SJSA1 (cell line): ENCODE results near the gene ZNF593OS. TPM values are rescaled to one million over a fixed set of nuclear protein-coding genes. Genes with fewer than 3 reads are reported as not detected.

ENCODE experiments used
- DNase-seq, 2 experiments: peaks; one replicate each; pipeline ENCODE4 v3.0.0-alpha.2; 2015 to 2020; ENCODE audit warnings: low spot score in 2 of 2, low read depth in 1 of 2
- H3K27ac ChIP-seq: fragments of 250-450 bp; sonication (Bioruptor Pico); 2 replicates; pipeline ENCODE4 v1.5.1; 2020; ENCODE audit warnings: mild to moderate bottlenecking, moderate library complexity
- H3K27me3 ChIP-seq: fragments of 250-450 bp; sonication (Bioruptor Pico); replicated peaks from 2 replicates; pipeline ENCODE4 v1.5.1; 2020; ENCODE audit warnings: mild to moderate bottlenecking, moderate library complexity
- H3K36me3 ChIP-seq: fragments of 250-450 bp; sonication (Bioruptor Pico); 2 replicates; pipeline ENCODE4 v1.5.1; 2020; ENCODE audit warnings: mild to moderate bottlenecking
- H3K4me1 ChIP-seq: fragments of 250-450 bp; sonication (Bioruptor Pico); replicated peaks from 2 replicates; pipeline ENCODE4 v1.6.1; 2021; ENCODE audit warnings: mild to moderate bottlenecking
- H3K4me3 ChIP-seq: fragments of 250-450 bp; sonication (Bioruptor Pico); 2 replicates; pipeline ENCODE4 v1.5.1; 2020; ENCODE audit warnings: mild to moderate bottlenecking
- H3K9me3 ChIP-seq: fragments of 250-450 bp; sonication (Bioruptor Pico); replicated peaks from 2 replicates; pipeline ENCODE4 v1.5.1; 2020; ENCODE audit warnings: mild to moderate bottlenecking
- total RNA-seq: library from RNA; depleted of rRNA; stranded (reverse); fragments of >200 nt; shearing (Covaris generic); gene quantifications from 2 replicates; pipeline ENCODE4 v1.2.3, GENCODE V29; 2014

ZNF593OS gene
- total RNA-seq, 1 experiment from 2014 or later: 0.24 TPM

DNA sequence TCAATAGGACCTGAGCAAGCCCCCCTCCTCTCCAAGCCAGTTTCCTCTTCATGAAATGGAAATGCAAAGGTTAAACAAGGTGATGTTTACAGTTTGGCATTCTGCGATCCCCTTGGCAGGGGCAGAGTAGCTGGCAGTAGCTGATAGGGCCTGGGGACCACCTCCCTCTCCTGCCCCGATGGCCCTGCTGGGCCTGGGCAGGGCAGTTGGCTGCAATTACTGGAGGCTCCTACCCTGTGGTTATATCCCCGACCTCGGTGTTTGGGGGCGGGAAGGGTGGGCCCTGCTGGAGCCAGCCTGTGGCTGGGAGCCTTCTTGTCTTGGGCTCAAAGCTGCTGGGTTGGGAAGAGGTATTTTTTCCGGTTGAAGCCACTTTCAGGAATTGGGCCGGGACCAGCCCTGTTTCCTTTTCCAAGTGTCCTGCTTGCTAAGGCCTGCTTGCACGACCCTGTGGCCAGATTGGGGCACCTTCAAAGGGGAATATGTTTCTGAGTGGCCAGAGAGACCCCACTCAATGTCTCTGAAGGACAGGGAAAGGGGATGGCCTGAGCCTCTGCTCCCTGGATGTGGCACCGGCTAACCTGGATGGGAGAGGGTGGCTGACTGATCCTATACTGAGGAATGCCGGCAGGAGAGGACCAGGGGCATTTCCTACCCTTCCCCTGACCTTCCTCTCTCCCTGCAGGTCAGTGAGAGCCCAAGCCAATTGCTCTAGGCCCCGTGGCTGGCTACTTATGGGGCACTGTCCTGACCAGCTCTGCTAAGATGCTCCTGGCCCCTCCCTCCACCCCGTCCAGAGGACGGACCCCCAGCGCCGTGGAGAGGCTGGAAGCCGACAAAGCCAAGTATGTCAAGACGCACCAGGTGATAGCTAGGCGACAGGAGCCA lies 10.9 kb downstream of the ZNF593OS start:
- Histone ChIP-seq H3K4me1 (peaks cover 35% of the 10 kb centered on the region), H3K27ac (no peak overlapping the region), H3K36me3 (no peaks in the 10 kb centered on the region), H3K9me3 (peaks cover 2% of the 10 kb centered on the region; the same call in 1 of the 2 replicates), H3K4me3 (no peak overlapping the region), H3K27me3 (peaks cover 19% of the 10 kb centered on the region)
- no peak for DNase-seq

DNA sequence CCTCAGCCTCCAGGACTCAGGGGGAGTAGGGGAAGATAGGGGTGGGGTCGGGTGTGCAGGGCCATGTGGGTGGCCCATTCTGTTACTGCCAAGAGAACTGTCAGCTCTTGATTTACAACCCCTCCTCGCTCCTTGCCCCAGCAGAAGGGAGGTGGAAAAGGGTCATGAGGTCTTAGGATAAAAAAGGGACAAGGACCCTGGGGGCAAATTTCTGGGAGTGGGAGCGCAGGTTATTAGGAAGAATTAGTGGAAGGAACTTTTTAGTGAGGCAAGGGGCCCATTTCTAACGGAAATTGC lies 11.9 kb downstream of the ZNF593OS start:
- peaks cover 32% of the 10 kb centered on the region for H3K4me1 ChIP-seq

GRCh38 chr1:26158908-26159742 lies 12.5 kb downstream of the ZNF593OS start, which contains the start of gene FAM110D:
Gene FAM110D, plus strand, starts transcription at chr1:26159079. Its CDS starts 2,213 bp downstream, at chr1:26161292.
- peaks cover 27% of the 10 kb centered on the region for H3K4me1 ChIP-seq
- no peak for DNase-seq
- no peaks in the 10 kb centered on the region for H3K36me3 ChIP-seq
- no peak within 1 kb of the TSS for H3K4me3 ChIP-seq
- H3K27ac ChIP-seq: no peak within 1 kb of the TSS
- H3K27me3 ChIP-seq: peaks cover 18% of the 10 kb centered on the region
- peaks cover 2% of the 10 kb centered on the region; the same call in 1 of the 2 replicates for H3K9me3 ChIP-seq

More for the DNA sequence above, 11.9 kb downstream of the ZNF593OS start:
- Histone ChIP-seq H3K27me3 (peaks cover 19% of the 10 kb centered on the region), H3K36me3 (no peaks in the 10 kb centered on the region), H3K4me3 (no peak overlapping the region), H3K9me3 (peaks cover 2% of the 10 kb centered on the region; the same call in 1 of the 2 replicates), H3K27ac (no peak overlapping the region)
- DNase-seq: no peak

GRCh38 chr1:26158271-26158907 lies 13.2 kb downstream of the ZNF593OS start:
- H3K27me3 ChIP-seq: peaks cover 12% of the 10 kb centered on the region; the same call in 1 of the 2 replicates
- peaks cover 21% of the 10 kb centered on the region for H3K4me1 ChIP-seq
- no peak overlapping the region for H3K27ac ChIP-seq
- no peak overlapping the region for H3K4me3 ChIP-seq
- no peaks in the 10 kb centered on the region for H3K36me3 ChIP-seq
- H3K9me3 ChIP-seq: no peaks in the 10 kb centered on the region; the same call in 1 of the 2 replicates
- DNase-seq: no peak

- no peaks in the 10 kb centered on the region for H3K9me3 ChIP-seq
- no peak for DNase-seq
- H3K4me1 ChIP-seq: peaks cover 12% of the 10 kb centered on the region
- H3K36me3 ChIP-seq: no peaks in the 10 kb centered on the region
- H3K4me3 ChIP-seq: no peak overlapping the region
- peaks cover 11% of the 10 kb centered on the region; the same call in 1 of the 2 replicates for H3K27me3 ChIP-seq
- no peak overlapping the region for H3K27ac ChIP-seq
Measured at GRCh38 chr1:26156285-26157038, 15.2 kb downstream of the ZNF593OS start.

GRCh38 chr1:26155370-26156284 lies 16.0 kb downstream of the ZNF593OS start:
- peaks cover 8% of the 10 kb centered on the region for H3K4me1 ChIP-seq
- H3K27ac ChIP-seq: no peak overlapping the region
- no peak for DNase-seq
- peaks cover 12% of the 10 kb centered on the region for H3K27me3 ChIP-seq
- H3K4me3 ChIP-seq: no peak overlapping the region
- no peaks in the 10 kb centered on the region for H3K36me3 ChIP-seq
- H3K9me3 ChIP-seq: no peaks in the 10 kb centered on the region

- no peak overlapping the region for H3K4me3 ChIP-seq
- no peak overlapping the region for H3K27ac ChIP-seq
- H3K4me1 ChIP-seq: peaks cover 8% of the 10 kb centered on the region
- H3K9me3 ChIP-seq: no peaks in the 10 kb centered on the region
- H3K27me3 ChIP-seq: peaks cover 18% of the 10 kb centered on the region
- no peaks in the 10 kb centered on the region for H3K36me3 ChIP-seq
- no peak for DNase-seq
Measured at GRCh38 chr1:26154750-26155149, 16.9 kb downstream of the ZNF593OS start.

DNA sequence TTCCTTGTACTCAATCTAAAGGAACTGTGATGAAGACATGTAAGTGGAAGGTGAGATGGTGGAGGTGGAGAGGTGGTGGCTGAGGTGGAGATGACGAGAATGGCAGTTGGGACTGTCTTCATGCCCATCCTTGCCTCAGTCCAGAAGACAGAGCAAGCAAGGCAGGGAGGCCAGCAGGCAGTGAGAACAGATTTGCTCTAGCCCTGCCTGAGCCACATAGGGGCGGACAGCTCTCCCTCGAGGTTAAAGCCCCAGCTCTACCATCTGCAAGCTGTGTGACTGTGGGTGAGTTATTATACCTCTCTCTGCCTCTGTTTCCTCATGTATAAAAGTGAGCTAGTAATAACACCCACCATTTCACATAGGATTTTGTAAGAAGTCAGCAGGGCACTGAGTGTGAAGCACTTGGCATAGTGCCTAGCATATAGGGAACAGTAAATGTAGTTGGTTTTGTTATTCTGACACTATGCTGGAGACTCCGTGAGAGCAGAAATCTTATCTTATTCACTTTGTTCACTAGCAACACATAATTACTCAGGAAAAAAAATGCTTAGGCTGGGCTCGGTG lies 17.6 kb downstream of the ZNF593OS start:
- Histone ChIP-seq H3K4me3 (no peak overlapping the region), H3K27me3 (peaks cover 19% of the 10 kb centered on the region), H3K9me3 (no peaks in the 10 kb centered on the region), H3K36me3 (no peaks in the 10 kb centered on the region), H3K27ac (no peak overlapping the region), H3K4me1 (peaks cover 8% of the 10 kb centered on the region)
- no peak for DNase-seq

- Histone ChIP-seq H3K36me3 (no peaks in the 10 kb centered on the region), H3K4me1 (no peaks in the 10 kb centered on the region)
- DNase-seq: no peak
Measured at GRCh38 chr1:26148887-26149286, 22.7 kb downstream of the ZNF593OS start.

GRCh38 chr1:26145960-26146294 lies 25.7 kb downstream of the ZNF593OS start:
- Histone ChIP-seq H3K9me3 (no peaks in the 10 kb centered on the region), H3K4me1 (no peaks in the 10 kb centered on the region), H3K27me3 (peaks cover 16% of the 10 kb centered on the region), H3K36me3 (no peaks in the 10 kb centered on the region), H3K4me3 (no peak overlapping the region), H3K27ac (no peak overlapping the region)
- DNase-seq: peak in 1 of 2 experiments; percentile 23

More at GRCh38 chr1:26148887-26149286, 22.7 kb downstream of the ZNF593OS start:
- Histone ChIP-seq H3K27me3 (peaks cover 26% of the 10 kb centered on the region), H3K4me3 (no peak overlapping the region), H3K27ac (no peak overlapping the region), H3K9me3 (no peaks in the 10 kb centered on the region)

GRCh38 chr1:26145041-26145959 lies 26.3 kb downstream of the ZNF593OS start:
- no peaks in the 10 kb centered on the region for H3K4me1 ChIP-seq
- DNase-seq: peak; percentile 52 to 74

More at GRCh38 chr1:26145041-26145959, 26.3 kb downstream of the ZNF593OS start:
- Histone ChIP-seq H3K27ac (no peak overlapping the region), H3K9me3 (no peaks in the 10 kb centered on the region), H3K4me3 (no peak overlapping the region), H3K36me3 (no peaks in the 10 kb centered on the region), H3K27me3 (peaks cover 11% of the 10 kb centered on the region)
